Gastroesophageal sphincter (tissue), 4 donors: ENCODE measurements around the gene METTL2B. TPM values are rescaled to one million over a fixed set of nuclear protein-coding genes. Genes with fewer than 3 reads are reported as not detected.
"Not testable (repeated sequence)": the region's sequence is repeated elsewhere in the genome, so short reads cannot be mapped to it uniquely, and the experiment has no call there.

ENCODE experiments used
- ATAC-seq: fragments of 150-250 bp; one replicate; pipeline ENCODE4 v1.9.1; 2016; ENCODE audit warnings: mild to moderate bottlenecking, moderate library complexity
- H3K27ac ChIP-seq, 4 donors: fragments of 200-600 bp; sonication (generic) in 3 of 4; 1 replicate in 3 of 4; 2 replicates in 1 of 4; pipeline ENCODE4 v1.5.1; 2016 to 2019
- H3K27me3 ChIP-seq: fragments of 200-600 bp; sonication (generic); one replicate; pipeline ENCODE4 v1.5.1; 2019
- H3K36me3 ChIP-seq, 2 donors: fragments of 200-600 bp; sonication (generic); one replicate each; pipeline ENCODE4 v1.5.1; 2019; ENCODE audit warnings: control low read depth in 1 of 2
- H3K4me1 ChIP-seq, 3 donors: fragments of 200-600 bp; sonication (generic); 1 replicate in 2 of 3; 2 replicates in 1 of 3; pipeline ENCODE4 v1.5.1; 2016 to 2019; ENCODE audit warnings: control low read depth in 2 of 3
- H3K4me3 ChIP-seq, 2 donors: fragments of 200-600 bp; sonication (generic); one replicate each; pipeline ENCODE4 v1.5.1; 2019; ENCODE audit warnings: mild to moderate bottlenecking in 1 of 2, moderate library complexity in 1 of 2
- H3K9me3 ChIP-seq, 3 donors: fragments of 200-600 bp; sonication (generic); one replicate each; pipeline ENCODE4 v1.5.1; 2017 to 2019; ENCODE audit warnings: control low read depth in 2 of 3
- EP300 ChIP-seq: sonication (generic); formaldehyde crosslinking; IDR thresholded peaks from one replicate; pipeline ENCODE4 v1.6.1; 2017; ENCODE audit warnings: antibody characterized with exemption, mild to moderate bottlenecking
- POLR2A ChIP-seq, 2 donors: fragments of 450-650 bp; IDR thresholded peaks; one replicate each; pipeline ENCODE4 v1.6.1; 2017; ENCODE audit warnings: antibody characterized with exemption in 2 of 2, mild to moderate bottlenecking in 2 of 2, moderate library complexity in 1 of 2
- POLR2AphosphoS5 ChIP-seq: sonication (generic); formaldehyde crosslinking; IDR thresholded peaks from one replicate; pipeline ENCODE4 v1.6.1; 2017; ENCODE audit warnings: antibody characterized with exemption
- WGBS, 2 donors: methylation state at CpG; one replicate each; pipeline ENCODE4 v1.1.5; 2018; ENCODE audit warnings: low coverage in 1 of 2; 5-methylcytosine and 5-hydroxymethylcytosine counted together
- total RNA-seq, 4 donors: library from RNA; depleted of rRNA; stranded (reverse); fragments of >200 nt; gene quantifications; one replicate each; pipeline ENCODE4 v1.1.0, GENCODE V29; 2016
- TF ChIP-seq, protein P1 (sequence below), 4 experiments: fragments of 200-600 bp in 2 of 4; fragments of 450-650 bp in 2 of 4; sonication (generic) in 1 of 4; IDR thresholded peaks; one replicate each; pipeline ENCODE4 v1.5.1; 2017 to 2019; ENCODE audit warnings: antibody characterized with exemption in 4 of 4, mild to moderate bottlenecking in 2 of 4, moderate library complexity in 2 of 4

Gene METTL2B, protein sequence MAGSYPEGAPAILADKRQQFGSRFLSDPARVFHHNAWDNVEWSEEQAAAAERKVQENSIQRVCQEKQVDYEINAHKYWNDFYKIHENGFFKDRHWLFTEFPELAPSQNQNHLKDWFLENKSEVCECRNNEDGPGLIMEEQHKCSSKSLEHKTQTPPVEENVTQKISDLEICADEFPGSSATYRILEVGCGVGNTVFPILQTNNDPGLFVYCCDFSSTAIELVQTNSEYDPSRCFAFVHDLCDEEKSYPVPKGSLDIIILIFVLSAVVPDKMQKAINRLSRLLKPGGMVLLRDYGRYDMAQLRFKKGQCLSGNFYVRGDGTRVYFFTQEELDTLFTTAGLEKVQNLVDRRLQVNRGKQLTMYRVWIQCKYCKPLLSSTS
- total RNA-seq = 10 to 100 TPM; 20.4 to 29.8 (median 27.1) TPM

GRCh38 chr7:128476402-128477335 lies at the start of gene METTL2B:
Gene METTL2B, plus strand, starts transcription at chr7:128476748. Its CDS starts 18 bp downstream, at chr7:128476766.
- ATAC-seq = peak; percentile 99
- peak within 1 kb of the TSS; percentile 32 to 87 (median 86) for H3K27ac ChIP-seq
- not testable (repeated sequence) for H3K27me3 ChIP-seq, H3K9me3 ChIP-seq
- H3K36me3 ChIP-seq = peaks cover 0 to 31% of the 10 kb centered on the region in 2 donors
- H3K4me1 ChIP-seq = peaks cover 0 to 36% (median 9%) of the 10 kb centered on the region in 3 donors
- WGBS, 2 donors = 0% methylated on average over 11 to 14 of the region's 62 CpGs
- TF ChIP-seq, protein P1, sequence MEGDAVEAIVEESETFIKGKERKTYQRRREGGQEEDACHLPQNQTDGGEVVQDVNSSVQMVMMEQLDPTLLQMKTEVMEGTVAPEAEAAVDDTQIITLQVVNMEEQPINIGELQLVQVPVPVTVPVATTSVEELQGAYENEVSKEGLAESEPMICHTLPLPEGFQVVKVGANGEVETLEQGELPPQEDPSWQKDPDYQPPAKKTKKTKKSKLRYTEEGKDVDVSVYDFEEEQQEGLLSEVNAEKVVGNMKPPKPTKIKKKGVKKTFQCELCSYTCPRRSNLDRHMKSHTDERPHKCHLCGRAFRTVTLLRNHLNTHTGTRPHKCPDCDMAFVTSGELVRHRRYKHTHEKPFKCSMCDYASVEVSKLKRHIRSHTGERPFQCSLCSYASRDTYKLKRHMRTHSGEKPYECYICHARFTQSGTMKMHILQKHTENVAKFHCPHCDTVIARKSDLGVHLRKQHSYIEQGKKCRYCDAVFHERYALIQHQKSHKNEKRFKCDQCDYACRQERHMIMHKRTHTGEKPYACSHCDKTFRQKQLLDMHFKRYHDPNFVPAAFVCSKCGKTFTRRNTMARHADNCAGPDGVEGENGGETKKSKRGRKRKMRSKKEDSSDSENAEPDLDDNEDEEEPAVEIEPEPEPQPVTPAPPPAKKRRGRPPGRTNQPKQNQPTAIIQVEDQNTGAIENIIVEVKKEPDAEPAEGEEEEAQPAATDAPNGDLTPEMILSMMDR (IDR thresholded peaks at IDR 0.05) = peak in 3 of 4 experiments; percentile 45 to 66 (median 64)
- peak; percentile 31 to 57 for TF ChIP-seq POLR2A (IDR thresholded peaks at IDR 0.05)
- peak; percentile 84 for TF ChIP-seq POLR2AphosphoS5
- peak within 1 kb of the TSS; percentile 65 to 76 for H3K4me3 ChIP-seq

GRCh38 chr7:128427289-128427891 lies 49.2 kb upstream of the METTL2B start:
- Histone ChIP-seq H3K4me1 (peaks cover 0 to 7% (median 0%) of the 10 kb centered on the region in 3 donors), H3K9me3 (no peaks in the 10 kb centered on the region), H3K4me3 (no peak overlapping the region), H3K36me3 (no peaks in the 10 kb centered on the region), H3K27me3 (peaks cover 16% of the 10 kb centered on the region), H3K27ac (no peak overlapping the region)
- WGBS, 2 donors = 12 to 14% methylated on average over 6 to 7 of the region's 7 CpGs
- TF ChIP-seq, protein P1 (IDR thresholded peaks at IDR 0.05) = peak; percentile 80 to 90 (median 88)
- no peak for TF ChIP-seq EP300
- ATAC-seq = peak; percentile 57

- Histone ChIP-seq H3K36me3 (no peaks in the 10 kb centered on the region), H3K4me1 (peaks cover 0 to 7% (median 0%) of the 10 kb centered on the region in 3 donors), H3K9me3 (no peaks in the 10 kb centered on the region), H3K4me3 (no peak overlapping the region), H3K27me3 (peaks cover 16% of the 10 kb centered on the region), H3K27ac (no peak overlapping the region)
- no peak for ATAC-seq
- no peak for TF ChIP-seq POLR2AphosphoS5
- no peak for TF ChIP-seq POLR2A (IDR thresholded peaks at IDR 0.05)
- TF ChIP-seq, protein P1 (IDR thresholded peaks at IDR 0.05) = no peak
- no peak for TF ChIP-seq EP300
- WGBS, 2 donors = 50 to 77% methylated on average over 2 of the region's 3 CpGs
Measured at GRCh38 chr7:128430207-128430606, 46.3 kb upstream of the METTL2B start.

GRCh38 chr7:128431221-128431620 lies 45.3 kb upstream of the METTL2B start:
- Histone ChIP-seq H3K27ac (no peak overlapping the region), H3K9me3 (no peaks in the 10 kb centered on the region), H3K27me3 (peaks cover 16% of the 10 kb centered on the region), H3K36me3 (no peaks in the 10 kb centered on the region), H3K4me1 (peaks cover 0 to 7% (median 0%) of the 10 kb centered on the region in 3 donors), H3K4me3 (no peak overlapping the region)
- ATAC-seq = no peak
- no peak for TF ChIP-seq EP300
- no peak for TF ChIP-seq POLR2A (IDR thresholded peaks at IDR 0.05)
- TF ChIP-seq, protein P1 (IDR thresholded peaks at IDR 0.05) = no peak
- no peak for TF ChIP-seq POLR2AphosphoS5
- 50% methylated on average over 6 of the region's 6 CpGs; no CpG with 5 or more reads in 1 of the 2 donors for WGBS, 2 donors
